GM18526 (cell line): ENCODE measurements around the gene PURA.

ENCODE experiments used
- POLR2A ChIP-seq: IDR thresholded peaks from 3 replicates; pipeline ENCODE4 v1.6.1; 2011; ENCODE audit not compliant: insufficient read length; ENCODE audit errors: extremely low read depth

Gene PURA

GRCh38 chr5:140166911-140167310 is 53.0 kb downstream of the PURA start:
- no peak for TF ChIP-seq POLR2A

GRCh38 chr5:140168371-140168770 is 54.5 kb downstream of the PURA start:
- no peak for TF ChIP-seq POLR2A

DNA sequence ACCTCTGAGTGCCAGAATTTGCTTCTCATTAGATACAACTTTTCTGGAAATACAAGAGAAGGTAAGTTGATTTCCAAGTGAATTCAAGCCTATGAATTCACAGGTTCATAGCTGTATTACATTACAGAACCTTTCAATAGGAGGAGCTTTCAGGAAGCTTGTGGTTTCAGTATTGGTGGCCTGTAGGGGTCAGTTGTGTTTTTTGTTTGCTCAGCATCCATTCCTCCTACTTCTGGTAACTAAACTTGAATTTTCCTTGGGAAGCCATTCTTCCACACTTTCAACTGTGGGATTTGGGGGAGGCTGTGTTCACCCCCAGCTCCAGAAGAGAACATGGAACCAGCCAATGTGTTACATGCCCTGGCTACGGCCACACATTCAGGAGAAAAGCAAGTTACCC is 55.5 kb downstream of the PURA start:
- no peak for TF ChIP-seq POLR2A

- TF ChIP-seq POLR2A = no peak
These were observed 58.6 kb downstream of the PURA start for GRCh38 chr5:140172483-140172882.

DNA sequence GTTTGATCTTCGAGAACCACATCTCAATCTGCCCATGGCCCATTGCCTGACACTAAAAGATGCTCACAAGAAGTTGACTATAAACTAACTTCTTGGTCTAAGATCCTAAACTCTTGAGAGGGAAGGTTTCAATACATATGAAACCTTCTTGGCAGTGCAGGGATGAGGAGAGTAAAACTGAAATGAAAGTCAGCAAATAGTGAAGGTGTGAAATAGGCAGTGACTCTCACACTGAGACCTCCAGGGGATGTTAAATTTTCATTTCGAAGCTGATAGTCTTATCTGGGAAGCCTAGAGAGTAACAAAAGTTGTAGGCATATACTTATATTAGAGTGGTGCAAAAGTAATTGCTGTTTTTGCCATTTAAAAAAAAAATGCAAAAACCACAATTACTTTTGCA is 60.1 kb downstream of the PURA start:
- no peak for TF ChIP-seq POLR2A

DNA sequence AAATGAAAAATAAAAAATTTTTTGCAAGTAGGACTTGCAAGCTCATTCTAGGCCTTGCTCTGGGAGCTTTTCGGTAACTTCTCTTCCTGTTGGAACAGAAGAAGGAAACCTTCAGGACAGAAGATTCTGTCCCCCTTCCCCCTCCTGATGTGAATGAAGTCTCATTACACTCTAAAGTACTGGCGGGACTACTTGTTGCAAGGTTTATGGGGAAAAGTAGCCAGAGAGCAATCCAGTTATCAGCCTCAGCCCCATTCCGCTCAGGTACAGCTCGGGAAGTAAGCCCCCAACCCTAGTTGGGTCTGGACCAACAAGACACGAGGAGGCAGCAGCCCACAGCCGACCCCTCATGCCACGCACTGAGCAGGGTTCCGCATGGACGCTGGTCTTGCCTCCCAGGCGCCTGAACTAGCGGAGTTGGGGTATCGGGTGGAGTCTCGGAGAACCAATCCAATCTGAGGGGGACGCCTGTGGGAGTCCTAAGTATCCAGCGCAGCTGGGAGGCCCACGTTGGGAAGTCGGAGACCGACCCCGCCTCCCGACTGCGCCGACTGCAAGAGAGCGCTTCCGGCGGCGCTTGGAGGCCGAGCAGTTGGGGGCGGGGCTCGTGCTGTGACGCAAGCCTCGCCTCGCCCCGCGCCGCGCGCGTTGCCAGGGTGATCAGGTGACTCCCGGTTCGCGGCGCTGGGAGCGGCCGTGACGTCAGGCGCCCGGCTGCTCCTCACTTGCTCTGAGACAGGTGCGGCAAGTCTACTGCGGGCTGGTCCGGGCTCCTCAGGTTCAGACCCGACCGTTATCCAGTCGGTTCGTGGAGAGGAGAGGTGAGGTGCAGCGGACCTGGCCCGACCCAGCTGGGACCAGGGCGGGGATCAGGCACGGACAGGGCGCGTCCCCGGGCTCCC is 60.8 kb downstream of the PURA start, which contains the start of gene CYSTM1:
TSS of gene CYSTM1 (plus strand) at position 724 of the 902 bp plus-strand sequence. CDS start 19,278 bp downstream, outside the sequence.
- TF ChIP-seq POLR2A = peak; percentile 80
